Activated B cell treated with CpG ODN at 0.5 μM for 24 hours (primary cell): ENCODE measurements around the gene PLXNA4. TPM values are rescaled to one million over a fixed set of nuclear protein-coding genes. Genes with fewer than 3 reads are reported as not detected.

Source experiments
- ATAC-seq: fragments of 200-7000 bp; cut with Tn5 transposase; one replicate; pipeline ENCODE4 v1.10.0; 2021; ENCODE audit warnings: low read depth, mild to moderate bottlenecking, moderate library complexity
- CTCF ChIA-PET: fragments of 350-600 bp; sonication (Branson Sonifier 250); formaldehyde crosslinking; loops from one replicate; lab custom pipeline; 2021; ENCODE audit warnings: antibody characterized with exemption; lab: Charles Lee
- POLR2A ChIA-PET: fragments of 350-600 bp; sonication (Branson Sonifier 250); formaldehyde crosslinking; loops from one replicate; lab custom pipeline; 2021; ENCODE audit warnings: antibody characterized with exemption; lab: Charles Lee
- DNase-seq: peaks from one replicate; pipeline ENCODE4 v3.0.0; 2022
- H3K27ac Mint-ChIP-seq: one replicate; pipeline ENCODE4 v1.8.0; 2020; ENCODE audit warnings: mixed read lengths
- H3K27me3 Mint-ChIP-seq: one replicate; pipeline ENCODE4 v1.8.0; 2021; ENCODE audit warnings: mixed read lengths
- H3K36me3 Mint-ChIP-seq: one replicate; pipeline ENCODE4 v1.8.0; 2021; ENCODE audit warnings: low read depth, mixed read lengths
- H3K4me1 Mint-ChIP-seq: one replicate; pipeline ENCODE4 v1.8.0; 2021; ENCODE audit warnings: mixed read lengths
- H3K4me3 Mint-ChIP-seq: one replicate; pipeline ENCODE4 v1.8.0; 2020; ENCODE audit warnings: mild to moderate bottlenecking, mixed read lengths
- H3K9me3 Mint-ChIP-seq: one replicate; pipeline ENCODE4 v1.8.0; 2020; ENCODE audit warnings: mixed read lengths
- intact Hi-C: fragments of 100-400 bp; cut with micrococcal nuclease; formaldehyde crosslinking; loops from one replicate; pipeline ENCODE4 v1.15.1; 2024
- total RNA-seq: library from RNA; stranded (reverse); gene quantifications from 2 replicates; pipeline ENCODE4 v1.2.3, GENCODE V29; 2022
- TF ChIP-seq, protein P1 (sequence below): fragments of 200-600 bp; IDR thresholded peaks from one replicate; pipeline ENCODE4 v1.8.0; 2022; ENCODE audit warnings: antibody characterized with exemption, mild to moderate bottlenecking

PLXNA4 gene
- total RNA-seq, 1 donor from 2014 or later: not detected

DNA sequence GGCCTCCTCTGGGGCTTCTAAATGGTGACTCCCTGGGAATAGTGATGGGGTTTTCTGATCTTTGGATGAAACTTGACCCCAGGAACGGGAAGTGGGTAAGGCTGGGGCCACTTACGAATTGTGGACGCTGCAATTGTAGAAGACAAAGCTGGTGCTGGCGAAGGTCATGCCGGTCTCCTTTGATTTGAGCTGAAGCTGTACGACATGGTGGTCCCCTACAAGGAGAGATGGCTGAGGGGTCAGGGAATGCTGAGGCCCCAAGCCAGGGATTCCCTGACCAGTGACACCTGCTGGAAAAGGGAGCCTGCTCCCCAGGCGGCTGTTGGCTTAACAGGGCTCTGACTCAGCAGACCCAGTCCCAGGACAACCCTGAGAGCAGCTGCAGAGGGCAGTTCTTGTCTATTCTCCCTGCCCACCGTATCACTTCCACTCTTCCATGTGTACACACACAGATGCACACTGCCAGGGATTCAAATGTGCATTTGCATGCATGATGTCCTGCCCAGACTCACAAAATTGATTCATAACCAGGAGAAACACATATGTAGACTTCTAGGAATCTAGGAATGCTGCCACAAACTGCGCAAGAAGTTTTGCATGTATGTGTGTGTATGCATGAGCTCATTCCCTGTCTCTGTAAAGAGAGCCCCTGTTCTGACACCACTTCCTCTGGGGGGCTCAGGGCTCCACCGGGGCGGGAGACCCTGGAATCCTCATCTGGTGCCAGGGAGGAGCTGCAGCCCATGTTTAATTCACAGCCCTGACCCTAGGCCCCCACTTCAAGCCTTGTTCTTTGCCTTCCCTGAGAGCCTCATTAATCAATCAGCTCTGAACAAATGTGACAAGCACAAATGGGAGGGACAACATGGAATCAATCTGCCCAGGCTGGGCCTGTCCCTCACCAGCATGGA lies 350.0 kb downstream of the PLXNA4 start:
- no peaks in the 10 kb centered on the region for H3K4me1 Mint-ChIP-seq
- H3K27ac Mint-ChIP-seq: no peak overlapping the region
- CTCF ChIA-PET: no interaction called here
- intact Hi-C loops: no loop called here
- no peaks in the 10 kb centered on the region for H3K9me3 Mint-ChIP-seq
- no peak overlapping the region for H3K4me3 Mint-ChIP-seq
- H3K36me3 Mint-ChIP-seq: no peaks in the 10 kb centered on the region
- no peaks in the 10 kb centered on the region for H3K27me3 Mint-ChIP-seq
- ATAC-seq (no peak), DNase-seq (no peak)
- POLR2A ChIA-PET: no interaction called here
- TF ChIP-seq, protein P1, sequence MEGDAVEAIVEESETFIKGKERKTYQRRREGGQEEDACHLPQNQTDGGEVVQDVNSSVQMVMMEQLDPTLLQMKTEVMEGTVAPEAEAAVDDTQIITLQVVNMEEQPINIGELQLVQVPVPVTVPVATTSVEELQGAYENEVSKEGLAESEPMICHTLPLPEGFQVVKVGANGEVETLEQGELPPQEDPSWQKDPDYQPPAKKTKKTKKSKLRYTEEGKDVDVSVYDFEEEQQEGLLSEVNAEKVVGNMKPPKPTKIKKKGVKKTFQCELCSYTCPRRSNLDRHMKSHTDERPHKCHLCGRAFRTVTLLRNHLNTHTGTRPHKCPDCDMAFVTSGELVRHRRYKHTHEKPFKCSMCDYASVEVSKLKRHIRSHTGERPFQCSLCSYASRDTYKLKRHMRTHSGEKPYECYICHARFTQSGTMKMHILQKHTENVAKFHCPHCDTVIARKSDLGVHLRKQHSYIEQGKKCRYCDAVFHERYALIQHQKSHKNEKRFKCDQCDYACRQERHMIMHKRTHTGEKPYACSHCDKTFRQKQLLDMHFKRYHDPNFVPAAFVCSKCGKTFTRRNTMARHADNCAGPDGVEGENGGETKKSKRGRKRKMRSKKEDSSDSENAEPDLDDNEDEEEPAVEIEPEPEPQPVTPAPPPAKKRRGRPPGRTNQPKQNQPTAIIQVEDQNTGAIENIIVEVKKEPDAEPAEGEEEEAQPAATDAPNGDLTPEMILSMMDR: no peak

DNA sequence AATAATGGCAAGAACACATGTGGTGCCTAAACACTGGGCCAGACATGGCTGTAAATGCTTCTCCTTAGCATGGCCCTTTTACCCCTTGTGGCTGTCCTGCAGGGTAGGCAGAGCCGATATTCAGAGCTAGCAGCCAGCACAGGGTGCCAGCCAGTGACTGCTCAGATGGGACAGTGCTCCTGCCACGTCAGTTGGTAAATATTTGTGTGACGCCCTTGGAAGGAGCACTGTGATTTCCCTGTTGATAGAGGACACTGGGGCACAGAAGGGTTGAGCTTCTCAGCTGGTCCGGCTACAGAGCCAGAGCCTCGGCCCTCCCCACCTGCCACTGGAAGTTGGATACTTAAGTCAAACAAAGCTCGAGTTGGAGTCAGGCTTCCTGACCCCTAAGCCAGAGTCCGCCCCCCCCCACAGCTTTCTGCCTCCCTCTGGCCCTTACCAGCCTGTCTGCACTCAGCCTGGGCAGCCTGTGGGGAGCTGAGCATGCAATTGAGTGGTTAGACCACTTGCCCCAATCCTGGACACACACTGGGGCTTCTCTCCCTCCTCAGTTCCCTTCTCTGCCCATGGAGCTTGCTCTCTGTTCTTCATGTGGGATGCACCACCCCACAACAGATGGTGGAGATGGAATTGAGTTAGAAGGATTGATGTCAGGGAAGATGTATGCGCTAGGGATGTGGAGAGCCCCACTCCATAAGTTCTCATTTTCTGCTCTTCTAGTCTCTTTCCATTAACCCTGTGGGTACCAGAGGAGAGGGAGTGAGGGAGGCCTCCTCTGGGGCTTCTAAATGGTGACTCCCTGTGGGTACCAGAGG lies 350.8 kb downstream of the PLXNA4 start:
- Mint-ChIP-seq H3K4me3 (no peak overlapping the region), H3K36me3 (no peaks in the 10 kb centered on the region), H3K27ac (no peak overlapping the region), H3K4me1 (no peaks in the 10 kb centered on the region), H3K9me3 (no peaks in the 10 kb centered on the region), H3K27me3 (no peaks in the 10 kb centered on the region)
- POLR2A ChIA-PET: no interaction called here
- no peak for ATAC-seq
- CTCF ChIA-PET: no interaction called here
- no peak for DNase-seq
- intact Hi-C loops: no loop called here
- TF ChIP-seq, protein P1: no peak

DNA sequence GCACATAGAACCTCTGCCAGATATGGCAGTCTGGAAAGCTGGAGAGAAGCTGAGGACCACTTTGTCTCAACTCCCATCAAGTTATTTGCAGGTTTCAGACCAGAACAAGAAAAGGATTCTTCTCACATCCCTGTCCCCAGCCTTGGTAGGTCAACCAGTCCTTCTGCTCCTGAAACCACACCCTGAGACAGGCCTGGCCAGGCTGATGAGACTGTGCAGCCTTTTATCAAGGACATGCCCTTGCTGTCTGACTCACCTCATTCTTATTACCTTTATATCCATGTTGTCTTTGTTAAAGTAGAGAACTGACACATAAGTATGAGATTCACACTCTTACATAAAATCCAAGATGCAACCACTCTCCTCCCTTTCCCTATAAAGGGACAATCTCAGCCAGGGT lies 354.9 kb downstream of the PLXNA4 start:
- H3K27me3 Mint-ChIP-seq: no peaks in the 10 kb centered on the region
- intact Hi-C loops: no loop called here
- ChIA-PET CTCF (no interaction called here), POLR2A (no interaction called here)
- no peaks in the 10 kb centered on the region for H3K4me1 Mint-ChIP-seq
- ATAC-seq (no peak), DNase-seq (no peak)
- H3K27ac Mint-ChIP-seq: no peak overlapping the region
- no peaks in the 10 kb centered on the region for H3K9me3 Mint-ChIP-seq
- TF ChIP-seq, protein P1: no peak
- no peaks in the 10 kb centered on the region for H3K36me3 Mint-ChIP-seq
- no peak overlapping the region for H3K4me3 Mint-ChIP-seq

GRCh38 chr7:132220060-132220459 lies 356.2 kb downstream of the PLXNA4 start:
- Mint-ChIP-seq H3K4me3 (no peak overlapping the region), H3K27ac (no peak overlapping the region), H3K36me3 (no peaks in the 10 kb centered on the region), H3K4me1 (no peaks in the 10 kb centered on the region), H3K9me3 (no peaks in the 10 kb centered on the region), H3K27me3 (no peaks in the 10 kb centered on the region)
- ChIA-PET POLR2A (no interaction called here), CTCF (no interaction called here)
- DNase-seq: no peak
- TF ChIP-seq, protein P1: no peak
- ATAC-seq: no peak
- intact Hi-C loops: no loop called here

- ATAC-seq: no peak
- POLR2A ChIA-PET: no interaction called here
Measured at GRCh38 chr7:132218876-132219275, 357.4 kb downstream of the PLXNA4 start.

More at GRCh38 chr7:132218876-132219275, 357.4 kb downstream of the PLXNA4 start:
- CTCF ChIA-PET: no interaction called here
- Mint-ChIP-seq H3K27me3 (no peaks in the 10 kb centered on the region), H3K36me3 (no peaks in the 10 kb centered on the region), H3K9me3 (no peaks in the 10 kb centered on the region), H3K27ac (no peak overlapping the region), H3K4me1 (no peaks in the 10 kb centered on the region), H3K4me3 (no peak overlapping the region)
- no peak for DNase-seq
- intact Hi-C loops: no loop called here
- TF ChIP-seq, protein P1: no peak
